Measurements from ENCODE around the gene CRY1. TPM values are rescaled to one million over a fixed set of nuclear protein-coding genes. Genes with fewer than 3 reads are reported as not detected.

The CRY1 gene
- polyA plus RNA-seq, 1 donor from 2014 or later: 33.4 TPM

DNA sequence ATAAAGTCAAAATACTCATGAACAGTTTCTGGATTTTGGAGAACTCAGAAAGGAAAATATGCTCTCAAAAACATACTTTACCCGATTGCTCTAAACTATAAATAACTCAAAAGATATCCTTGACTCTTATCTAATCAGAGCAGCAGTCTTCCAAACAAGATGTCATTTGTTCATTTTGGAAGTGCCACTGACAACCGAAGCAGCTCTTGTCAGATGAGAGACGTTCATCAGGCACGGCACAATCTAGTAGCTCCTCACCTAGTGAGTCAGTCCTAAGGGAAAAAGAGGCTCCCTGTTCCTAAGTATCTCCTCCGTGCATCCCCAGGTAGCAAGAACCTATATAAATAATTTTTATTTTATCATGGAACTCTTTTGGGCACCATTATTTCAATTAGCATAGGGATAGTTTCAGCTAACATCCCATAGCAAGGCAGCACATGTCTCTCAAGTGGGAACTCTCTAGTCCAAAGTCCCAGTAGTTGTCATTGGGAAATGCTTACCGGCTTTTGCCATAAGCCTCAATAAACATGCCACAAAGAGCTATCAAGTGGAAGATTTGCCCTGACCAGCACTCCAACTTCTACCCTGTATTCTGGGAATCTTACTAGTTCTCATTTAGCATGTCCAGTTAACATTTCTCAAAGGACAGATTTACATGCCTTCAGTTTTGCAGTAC is 151.7 kb downstream of the CRY1 start:
- Histone ChIP-seq H3K4me2 (ENCODE audit: low read length) (no peak overlapping the region), H3K27ac (ENCODE audit: low read length) (no peak overlapping the region), H3F3A (ENCODE audit: insufficient read depth, low read length, poor library complexity, severe bottlenecking) (no peaks in the 10 kb centered on the region), H3K4me3 (ENCODE audit: low read length) (no peak overlapping the region), H3K9ac (ENCODE audit: low read length) (no peak overlapping the region), H3K27me3 (ENCODE audit: insufficient read depth, low read depth, low read length) (no peaks in the 10 kb centered on the region), H3K9me2 (ENCODE audit: insufficient read depth, low read length) (no peaks in the 10 kb centered on the region), H3K79me2 (replicated peaks; ENCODE audit: insufficient read depth, low read length) (no peaks in the 10 kb centered on the region), H3K36me3 (ENCODE audit: insufficient read depth, low read length) (no peaks in the 10 kb centered on the region), H3K9me3 (ENCODE audit: low read length) (no peaks in the 10 kb centered on the region), H4K20me1 (ENCODE audit: insufficient read depth) (no peaks in the 10 kb centered on the region), H2AFZ (ENCODE audit: low read depth, low read length) (no peak overlapping the region)
- TF ChIP-seq MXI1 (conservative IDR thresholded peaks at IDR 0.05; ENCODE audit: poor library complexity, severe bottlenecking): no peak

Other genes with a start within 250 kb of the CRY1 start
- 25.9 and 27.1 TPM in 2 replicates for gene TMEM263, start 137.6 kb downstream of the CRY1 start, polyA plus RNA-seq
- 47.8 and 49.0 TPM in 2 replicates for gene MTERF2, start 106.4 kb downstream of the CRY1 start, polyA plus RNA-seq

Data from neural cell (in vitro differentiated cells).